ENCODE results near the gene SSTR4.
"Not testable (repeated sequence)": the region's sequence is repeated elsewhere in the genome, so short reads cannot be mapped to it uniquely, and the experiment has no call there.

The SSTR4 gene

GRCh38 chr20:23034721-23035671 is at the start of gene SSTR4:
Gene SSTR4, plus strand, starts transcription at chr20:23035312. Its CDS starts 172 bp downstream, at chr20:23035484.
- DNase-seq (ENCODE audit: low read depth in 3 of 3), result no peak

DNA sequence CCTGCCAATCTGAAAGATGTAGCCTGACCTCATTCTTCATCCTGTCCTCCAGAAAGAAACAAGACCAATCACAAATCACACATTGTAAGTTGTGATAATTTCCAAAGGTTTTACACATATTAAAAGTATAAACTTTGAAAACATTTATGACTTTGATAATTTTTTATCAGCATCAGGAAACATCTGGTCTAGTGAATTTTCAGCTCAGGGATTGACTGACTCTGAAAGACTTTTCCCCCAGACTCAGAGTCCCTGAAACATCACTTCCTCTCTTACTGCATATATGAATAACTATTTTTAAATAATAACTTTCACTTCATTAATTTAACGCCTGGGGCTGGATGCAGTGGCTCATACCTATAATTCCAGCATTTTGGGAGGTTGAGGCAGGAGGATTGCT is 48.5 kb upstream of the SSTR4 start:
- DNase-seq (ENCODE audit: low read depth in 3 of 3), result no peak

GRCh38 chr20:22991424-22991823 is 43.7 kb upstream of the SSTR4 start:
- not testable (repeated sequence) for DNase-seq (ENCODE audit: low read depth in 3 of 3)

DNA sequence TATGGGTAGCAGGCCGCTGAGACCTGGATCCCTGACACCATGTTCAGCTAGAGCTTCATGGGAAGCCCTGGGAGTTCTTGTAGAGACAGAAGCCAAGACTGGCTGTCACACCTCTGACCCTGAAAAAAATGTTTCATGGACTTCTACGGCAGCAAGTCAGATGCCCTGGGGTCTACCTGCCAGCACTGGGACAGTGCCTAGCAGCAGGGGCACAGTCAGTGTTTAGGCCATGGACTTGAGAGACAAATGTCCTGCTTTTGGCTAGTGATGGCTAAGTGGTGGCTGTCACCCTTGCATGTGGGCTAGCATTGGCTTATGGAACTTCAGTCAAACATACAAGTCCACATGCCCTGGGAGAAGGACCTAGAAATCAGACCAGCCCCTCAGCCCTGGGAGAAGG is 41.3 kb upstream of the SSTR4 start:
- no peak for DNase-seq (ENCODE audit: low read depth in 3 of 3)

DNA sequence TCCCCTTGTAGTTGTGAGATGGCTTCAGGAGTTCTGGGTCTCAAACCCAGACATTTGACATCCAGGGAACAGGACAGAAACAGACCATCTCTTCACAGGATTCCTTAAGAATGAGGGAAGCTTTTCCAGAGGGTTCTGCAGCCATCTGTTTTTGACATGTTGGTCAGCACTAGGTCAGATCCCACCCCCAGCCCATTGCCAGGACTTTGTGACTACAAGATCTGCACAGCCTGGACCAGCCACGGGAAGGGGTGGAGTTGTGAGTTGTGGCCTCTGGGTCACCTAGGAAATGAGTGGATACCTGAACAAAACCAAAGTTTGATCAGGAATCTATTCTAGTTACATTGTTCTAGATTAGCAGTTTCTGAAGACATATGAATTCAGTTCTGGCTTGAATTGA is 39.2 kb upstream of the SSTR4 start:
- DNase-seq (ENCODE audit: low read depth in 3 of 3), result no peak

DNA sequence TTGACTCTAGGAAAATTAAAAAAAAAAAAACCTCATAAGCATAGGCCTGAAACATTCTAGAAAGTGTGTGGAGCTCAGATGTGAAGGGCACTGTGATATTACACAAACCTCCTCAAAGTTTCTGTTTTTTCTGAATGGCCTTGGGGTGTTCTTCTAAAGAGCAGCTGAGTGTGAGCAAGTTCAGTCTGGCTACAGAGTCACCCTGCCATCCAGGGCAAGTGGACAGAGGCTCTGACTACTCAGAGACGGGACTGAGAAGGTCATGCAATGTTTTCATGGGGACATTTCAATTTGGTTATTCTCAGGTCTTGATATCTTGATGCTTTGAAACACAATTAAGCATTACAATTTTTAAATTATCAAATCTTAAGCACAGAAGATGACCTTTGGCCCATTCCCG is 36.6 kb upstream of the SSTR4 start:
- DNase-seq (ENCODE audit: low read depth in 3 of 3), result no peak

DNA sequence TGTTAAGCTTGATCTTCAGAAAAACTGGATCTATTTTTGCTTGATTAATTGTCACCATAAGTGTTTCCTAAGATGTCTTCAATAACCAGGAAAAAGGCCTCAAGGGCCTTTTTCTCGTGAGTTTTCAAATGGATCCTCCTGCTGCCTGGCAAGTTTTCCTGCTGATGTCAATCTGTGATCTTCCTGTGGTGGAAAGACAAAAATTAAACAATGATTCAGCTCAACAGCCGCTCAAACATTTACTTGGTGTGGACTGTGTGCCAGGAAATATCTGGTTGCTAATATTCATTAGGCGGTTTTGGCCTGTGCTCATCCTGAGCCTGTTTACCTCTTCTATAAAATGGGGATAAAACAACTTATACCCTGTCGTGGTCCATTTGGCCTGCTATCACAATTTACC is 35.4 kb upstream of the SSTR4 start:
- DNase-seq (ENCODE audit: low read depth in 3 of 3), result no peak

- DNase-seq (ENCODE audit: low read depth in 3 of 3), result no peak
Measured at GRCh38 chr20:23000232-23000947, 34.7 kb upstream of the SSTR4 start.

DNA sequence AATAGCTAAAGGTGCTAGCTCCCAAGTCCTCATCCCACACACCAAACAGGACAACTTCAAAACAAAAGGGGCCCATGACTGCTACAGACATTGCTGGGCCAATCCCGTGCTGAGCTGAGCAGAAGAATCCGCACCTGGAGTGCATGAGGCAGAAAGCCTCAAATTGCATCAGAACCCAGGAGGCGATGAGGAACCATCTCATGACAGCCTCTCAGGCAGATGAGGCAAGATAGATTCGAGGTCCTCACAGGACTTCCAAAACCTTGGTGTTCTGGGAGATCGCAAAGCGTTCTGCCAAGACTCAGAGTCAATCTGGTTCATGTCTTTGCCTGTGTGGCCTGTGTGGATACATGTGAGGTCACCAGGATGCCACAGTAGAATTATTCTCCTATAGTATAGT is 32.8 kb upstream of the SSTR4 start:
- no peak for DNase-seq (ENCODE audit: low read depth in 3 of 3)

DNA sequence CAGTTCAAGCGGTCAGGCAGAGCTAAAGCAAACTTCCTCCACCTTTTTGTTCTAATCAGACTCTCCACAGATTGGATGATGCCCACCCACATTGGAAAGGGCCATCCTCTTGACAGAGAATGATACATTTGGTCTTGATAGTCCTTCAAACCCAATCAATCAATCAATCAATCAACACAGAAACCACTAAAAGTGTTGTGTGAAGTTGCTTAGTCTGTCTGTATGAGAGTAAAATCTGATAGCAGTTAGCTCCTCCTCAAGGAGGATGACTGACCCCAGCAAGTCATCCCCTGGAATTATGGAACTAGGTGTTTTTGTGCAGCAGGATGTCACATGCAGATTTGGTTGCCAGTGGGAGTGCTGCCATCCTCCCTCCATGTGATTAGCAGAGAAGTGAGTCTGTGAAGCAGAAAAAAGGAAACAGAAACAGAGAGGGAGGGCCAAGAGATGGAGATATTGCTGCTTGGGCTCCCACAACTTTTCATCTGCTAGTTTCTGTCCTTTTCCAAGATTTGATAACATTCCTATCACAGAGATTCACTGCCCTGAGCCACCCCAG is 32.0 kb upstream of the SSTR4 start:
- no peak for DNase-seq (ENCODE audit: low read depth in 3 of 3)

GRCh38 chr20:23003881-23004460 is 31.1 kb upstream of the SSTR4 start:
- DNase-seq (ENCODE audit: low read depth in 3 of 3), result no peak

DNA sequence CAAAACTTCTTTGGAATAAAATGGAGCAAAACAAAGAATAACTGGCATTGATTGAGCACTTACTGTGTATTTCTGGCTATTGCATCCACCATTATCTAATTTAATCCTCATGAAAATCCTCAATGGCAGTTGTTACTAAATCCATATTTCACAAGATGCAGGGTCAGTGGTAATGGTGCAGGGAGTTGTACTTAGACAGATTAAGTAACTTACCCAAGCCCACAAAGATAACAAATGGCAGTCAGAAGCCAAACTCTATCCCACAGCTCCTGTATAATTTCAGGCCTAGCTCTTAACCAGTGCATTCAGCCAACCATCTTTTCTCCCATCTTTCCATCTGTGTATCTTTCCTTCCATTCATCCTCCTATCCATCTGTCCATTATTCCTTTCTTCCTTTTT is 29.3 kb upstream of the SSTR4 start:
- DNase-seq (ENCODE audit: low read depth in 3 of 3), result no peak

GRCh38 chr20:23007462-23007861 is 27.6 kb upstream of the SSTR4 start:
- no peak for DNase-seq (ENCODE audit: low read depth in 3 of 3)

- no peak for DNase-seq (ENCODE audit: low read depth in 3 of 3)
Measured at GRCh38 chr20:23007886-23008655, 27.0 kb upstream of the SSTR4 start.

GRCh38 chr20:23008667-23009066 is 26.4 kb upstream of the SSTR4 start:
- DNase-seq (ENCODE audit: low read depth in 3 of 3), result no peak

DNA sequence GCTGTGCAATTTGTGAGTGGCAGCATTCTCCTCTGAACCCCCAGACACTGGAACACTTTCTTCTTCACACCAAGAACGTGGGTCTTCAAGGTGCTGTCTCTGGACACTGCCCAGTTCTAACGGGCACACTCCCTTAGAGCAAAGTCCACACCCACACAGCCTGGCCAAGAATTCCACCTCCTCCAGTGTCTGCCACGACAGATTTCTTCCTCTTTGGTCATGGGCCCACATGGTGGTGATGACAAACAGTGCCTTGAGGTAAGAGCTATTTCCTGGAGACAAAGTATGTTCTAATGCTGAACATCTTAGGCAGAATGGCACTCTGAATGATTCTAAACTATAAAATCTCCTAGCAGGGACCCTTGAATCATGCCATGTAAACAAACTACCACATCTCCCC is 25.5 kb upstream of the SSTR4 start:
- DNase-seq (ENCODE audit: low read depth in 3 of 3), result no peak

- DNase-seq (ENCODE audit: low read depth in 3 of 3), result no peak
Measured at GRCh38 chr20:23010096-23010495, 25.0 kb upstream of the SSTR4 start.

DNA sequence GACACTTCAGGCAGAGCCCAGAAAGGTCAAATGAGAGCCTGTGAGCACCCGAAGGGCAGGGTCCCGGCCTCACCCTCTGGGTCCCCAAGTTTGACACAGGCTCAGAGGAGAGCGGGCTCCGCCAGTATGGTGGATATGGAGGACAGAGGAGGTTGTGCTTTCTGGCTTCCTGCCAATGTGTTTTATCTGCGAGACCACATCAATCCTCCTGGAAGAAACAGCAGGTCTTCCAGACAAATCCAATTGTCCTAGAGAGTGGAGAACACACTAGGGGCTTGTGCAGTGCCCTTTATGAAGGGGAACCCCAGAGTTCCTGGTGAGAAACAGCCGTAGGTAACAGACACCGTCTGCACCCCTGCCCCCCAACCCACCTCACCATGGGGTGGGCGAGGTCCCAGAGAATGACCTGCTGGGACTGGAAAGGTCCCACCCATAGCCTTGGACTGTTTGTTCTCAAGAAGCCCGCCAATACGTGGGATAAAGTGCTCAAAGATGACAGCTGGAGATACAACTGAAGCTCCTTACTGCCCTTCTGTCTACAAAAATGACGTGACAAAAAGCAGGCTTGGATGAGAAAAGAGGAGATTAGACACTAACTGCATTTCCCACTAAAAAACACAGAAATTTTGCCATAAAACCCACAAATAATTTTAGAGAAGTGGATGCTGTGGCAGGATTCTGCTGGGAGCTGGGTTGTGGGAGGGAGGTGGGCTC is 23.9 kb upstream of the SSTR4 start:
- DNase-seq (ENCODE audit: low read depth in 3 of 3), result no peak

GRCh38 chr20:23013429-23013828 is 21.7 kb upstream of the SSTR4 start:
- no peak for DNase-seq (ENCODE audit: low read depth in 3 of 3)

DNA sequence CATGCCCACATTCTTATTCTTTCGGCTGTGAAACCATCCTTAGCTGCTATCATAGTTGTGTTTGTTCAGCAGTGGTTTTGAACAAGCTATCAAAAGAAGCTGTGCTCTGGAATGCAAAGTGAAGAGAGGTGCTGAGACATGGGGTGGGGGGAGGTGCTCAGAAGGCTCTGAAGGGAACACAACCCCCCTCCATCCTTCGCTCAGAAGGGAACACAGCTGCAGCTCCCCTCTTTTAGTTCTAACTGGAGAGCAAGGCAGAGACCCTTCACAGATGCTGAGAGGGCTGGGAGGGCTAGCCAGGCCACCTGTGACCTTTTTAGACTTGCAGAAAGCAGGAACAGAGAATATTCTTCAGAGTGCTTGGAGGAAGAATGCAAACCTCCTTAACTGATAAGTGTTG is 17.6 kb upstream of the SSTR4 start:
- no peak for DNase-seq (ENCODE audit: low read depth in 3 of 3)

- no peak for DNase-seq (ENCODE audit: low read depth in 3 of 3)
Measured at GRCh38 chr20:23018432-23018831, 16.7 kb upstream of the SSTR4 start.
